ENCODE data around the gene CTRB1. TPM values are rescaled to one million over a fixed set of nuclear protein-coding genes. Genes with fewer than 3 reads are reported as not detected.

CTRB1 gene
- total and polyA plus RNA-seq, 2 of the 13 experiments (the other 11 are each of a cell fraction or from before 2014, with no cell fraction given) = not detected

DNA sequence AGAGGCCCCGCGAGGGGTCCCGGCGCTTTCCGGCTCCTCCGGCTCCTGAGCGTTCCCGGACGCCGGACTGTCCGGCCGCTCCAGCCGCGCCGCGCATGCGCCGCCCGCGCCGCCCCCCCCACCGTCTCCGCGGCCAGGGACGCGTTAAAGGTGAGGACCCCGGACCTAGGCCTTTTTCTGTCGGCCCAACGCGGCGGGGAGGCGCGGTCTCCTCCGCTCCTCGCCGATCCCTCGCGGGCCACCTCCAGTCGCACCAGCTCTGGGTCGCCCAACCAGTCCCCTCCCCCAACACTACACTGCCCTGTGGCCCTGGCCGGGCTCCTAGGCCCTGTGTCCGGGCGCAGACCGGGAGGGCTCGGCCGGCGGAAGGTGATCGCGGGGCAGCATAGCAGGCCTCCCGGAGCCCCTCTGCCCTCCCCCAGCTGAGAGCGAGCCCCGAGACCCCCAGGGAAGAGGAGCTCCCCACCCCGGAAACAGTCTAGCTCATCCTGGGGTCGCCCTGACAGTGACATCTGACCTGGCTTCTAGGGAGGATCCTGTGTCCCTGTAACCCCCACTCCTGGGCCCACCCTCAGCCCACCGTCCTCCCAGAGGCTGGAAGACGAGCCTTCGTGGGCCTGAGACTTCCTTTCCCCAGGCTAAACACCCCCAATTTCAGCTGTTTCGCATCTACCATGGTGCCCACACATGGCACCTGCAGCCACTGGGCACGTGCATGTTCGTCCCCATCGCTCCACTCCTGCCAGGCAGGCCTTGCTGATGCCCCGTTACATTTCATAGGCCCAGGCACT lies 47.3 kb downstream of the CTRB1 start (continued):
- TF ChIP-seq ZNF772 (CRISPR knock-in tag; IDR thresholded peaks at IDR 0.05) (0 out of 2 replicates have a peak, but pooled peaks have one; percentile 54), CC2D1A (CRISPR knock-in tag; IDR thresholded peaks at IDR 0.05) (0 out of 2 replicates have a peak, but pooled peaks have one; percentile 64), HMGA1 (CRISPR knock-in tag; conservative IDR thresholded peaks at IDR 0.05) (0 out of 2 replicates have a peak, but pooled peaks have one; percentile 27), ZNF260 (CRISPR knock-in tag; IDR thresholded peaks at IDR 0.05; ENCODE audit: borderline replicate concordance, low read depth) (no peak), RFX3 (CRISPR knock-in tag; IDR thresholded peaks at IDR 0.05) (no peak), HHEX (CRISPR knock-in tag; IDR thresholded peaks at IDR 0.05) (no peak), ZNF782 (CRISPR knock-in tag; IDR thresholded peaks at IDR 0.05; ENCODE audit: borderline replicate concordance) (peak; percentile 52; the same call in 1 of the 2 replicates), TP53 (CRISPR knock-in tag; conservative IDR thresholded peaks at IDR 0.05) (no peak), HNRNPUL1 (IDR thresholded peaks at IDR 0.05; ENCODE audit: low read depth, low read length) (no peak), CBFB (CRISPR knock-in tag; IDR thresholded peaks at IDR 0.05) (peak; percentile 69; the same call in 1 of the 2 replicates), FOXO1 (CRISPR knock-in tag; IDR thresholded peaks at IDR 0.05) (peak; percentile 56)
- TF ChIP-seq, protein P1, sequence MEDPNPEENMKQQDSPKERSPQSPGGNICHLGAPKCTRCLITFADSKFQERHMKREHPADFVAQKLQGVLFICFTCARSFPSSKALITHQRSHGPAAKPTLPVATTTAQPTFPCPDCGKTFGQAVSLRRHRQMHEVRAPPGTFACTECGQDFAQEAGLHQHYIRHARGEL (CRISPR knock-in tag; IDR thresholded peaks at IDR 0.05) = no peak; the same call in 1 of the 2 replicates
- TF ChIP-seq, protein P2, sequence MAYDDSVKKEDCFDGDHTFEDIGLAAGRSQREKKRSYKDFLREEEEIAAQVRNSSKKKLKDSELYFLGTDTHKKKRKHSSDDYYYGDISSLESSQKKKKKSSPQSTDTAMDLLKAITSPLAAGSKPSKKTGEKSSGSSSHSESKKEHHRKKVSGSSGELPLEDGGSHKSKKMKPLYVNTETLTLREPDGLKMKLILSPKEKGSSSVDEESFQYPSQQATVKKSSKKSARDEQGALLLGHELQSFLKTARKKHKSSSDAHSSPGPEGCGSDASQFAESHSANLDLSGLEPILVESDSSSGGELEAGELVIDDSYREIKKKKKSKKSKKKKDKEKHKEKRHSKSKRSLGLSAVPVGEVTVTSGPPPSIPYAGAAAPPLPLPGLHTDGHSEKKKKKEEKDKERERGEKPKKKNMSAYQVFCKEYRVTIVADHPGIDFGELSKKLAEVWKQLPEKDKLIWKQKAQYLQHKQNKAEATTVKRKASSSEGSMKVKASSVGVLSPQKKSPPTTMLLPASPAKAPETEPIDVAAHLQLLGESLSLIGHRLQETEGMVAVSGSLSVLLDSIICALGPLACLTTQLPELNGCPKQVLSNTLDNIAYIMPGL (CRISPR knock-in tag; IDR thresholded peaks at IDR 0.05; ENCODE audit: borderline replicate concordance in 1 of 2, low read depth in 1 of 2) = peak; percentile 88
- TF ChIP-seq, protein P3, sequence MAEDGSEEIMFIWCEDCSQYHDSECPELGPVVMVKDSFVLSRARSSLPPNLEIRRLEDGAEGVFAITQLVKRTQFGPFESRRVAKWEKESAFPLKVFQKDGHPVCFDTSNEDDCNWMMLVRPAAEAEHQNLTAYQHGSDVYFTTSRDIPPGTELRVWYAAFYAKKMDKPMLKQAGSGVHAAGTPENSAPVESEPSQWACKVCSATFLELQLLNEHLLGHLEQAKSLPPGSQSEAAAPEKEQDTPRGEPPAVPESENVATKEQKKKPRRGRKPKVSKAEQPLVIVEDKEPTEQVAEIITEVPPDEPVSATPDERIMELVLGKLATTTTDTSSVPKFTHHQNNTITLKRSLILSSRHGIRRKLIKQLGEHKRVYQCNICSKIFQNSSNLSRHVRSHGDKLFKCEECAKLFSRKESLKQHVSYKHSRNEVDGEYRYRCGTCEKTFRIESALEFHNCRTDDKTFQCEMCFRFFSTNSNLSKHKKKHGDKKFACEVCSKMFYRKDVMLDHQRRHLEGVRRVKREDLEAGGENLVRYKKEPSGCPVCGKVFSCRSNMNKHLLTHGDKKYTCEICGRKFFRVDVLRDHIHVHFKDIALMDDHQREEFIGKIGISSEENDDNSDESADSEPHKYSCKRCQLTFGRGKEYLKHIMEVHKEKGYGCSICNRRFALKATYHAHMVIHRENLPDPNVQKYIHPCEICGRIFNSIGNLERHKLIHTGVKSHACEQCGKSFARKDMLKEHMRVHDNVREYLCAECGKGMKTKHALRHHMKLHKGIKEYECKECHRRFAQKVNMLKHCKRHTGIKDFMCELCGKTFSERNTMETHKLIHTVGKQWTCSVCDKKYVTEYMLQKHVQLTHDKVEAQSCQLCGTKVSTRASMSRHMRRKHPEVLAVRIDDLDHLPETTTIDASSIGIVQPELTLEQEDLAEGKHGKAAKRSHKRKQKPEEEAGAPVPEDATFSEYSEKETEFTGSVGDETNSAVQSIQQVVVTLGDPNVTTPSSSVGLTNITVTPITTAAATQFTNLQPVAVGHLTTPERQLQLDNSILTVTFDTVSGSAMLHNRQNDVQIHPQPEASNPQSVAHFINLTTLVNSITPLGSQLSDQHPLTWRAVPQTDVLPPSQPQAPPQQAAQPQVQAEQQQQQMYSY (CRISPR knock-in tag; IDR thresholded peaks at IDR 0.05) = no peak
- TF ChIP-seq, protein P4, sequence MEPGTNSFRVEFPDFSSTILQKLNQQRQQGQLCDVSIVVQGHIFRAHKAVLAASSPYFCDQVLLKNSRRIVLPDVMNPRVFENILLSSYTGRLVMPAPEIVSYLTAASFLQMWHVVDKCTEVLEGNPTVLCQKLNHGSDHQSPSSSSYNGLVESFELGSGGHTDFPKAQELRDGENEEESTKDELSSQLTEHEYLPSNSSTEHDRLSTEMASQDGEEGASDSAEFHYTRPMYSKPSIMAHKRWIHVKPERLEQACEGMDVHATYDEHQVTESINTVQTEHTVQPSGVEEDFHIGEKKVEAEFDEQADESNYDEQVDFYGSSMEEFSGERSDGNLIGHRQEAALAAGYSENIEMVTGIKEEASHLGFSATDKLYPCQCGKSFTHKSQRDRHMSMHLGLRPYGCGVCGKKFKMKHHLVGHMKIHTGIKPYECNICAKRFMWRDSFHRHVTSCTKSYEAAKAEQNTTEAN (CRISPR knock-in tag; conservative IDR thresholded peaks at IDR 0.05) = peak; percentile 81
